K562 (cell line): ENCODE data around the gene LHB. TPM values are rescaled to one million over a fixed set of nuclear protein-coding genes. Genes with fewer than 3 reads are reported as not detected.

ENCODE experiments used
- ATAC-seq: fragments of 200-7000 bp; cut with Tn5 transposase; 3 replicates; pipeline ENCODE4 v1.9.1; 2020; ENCODE audit warnings: moderate library complexity
- BruUV-seq: library from RNA; stranded (reverse); fragments of 400-500 nt; replicated peaks from 2 replicates; lab custom pipeline; 2021; lab: Mats Ljungman, UMichigan
- CTCF ChIA-PET: fragments of 300-600 bp; formaldehyde crosslinking; extraction: SDS; loops from one replicate; lab custom pipeline; 2021; ENCODE audit warnings: low intra/inter-chr PET ratio; lab: Yijun Ruan, JAX
- POLR2A ChIA-PET: fragments of 300-600, 350-650 bp; sonication (Branson Sonifier 250); formaldehyde crosslinking; extraction: SDS; loops from one replicate; lab custom pipeline; 2021; ENCODE audit warnings: antibody characterized with exemption, inconsistent platforms; lab: Yijun Ruan, JAX
- DNase-seq, 4 experiments: peaks; one replicate each; pipeline versions ENCODE4 v3.0.0 to v3.0.0-alpha.2; 2011 to 2018; ENCODE audit warnings: low spot score in 3 of 4, mixed read lengths in 3 of 4; ENCODE audit errors: extremely low read depth in 1 of 4
- FAIRE-seq: peaks from 2 replicates; lab custom pipeline; 2011; peaks lifted over from hg19 to GRCh38; lab: Jason Lieb, UNC
- H2AFZ ChIP-seq: 2 replicates; pipeline ENCODE4 v1.6.0; 2011; ENCODE audit warnings: low read depth, low read length, control low read depth, inconsistent platforms
- H3K27ac ChIP-seq: fragments of 200-600 bp; 3 replicates; pipeline ENCODE4 v1.8.0; 2011; ENCODE audit warnings: low read depth, mild to moderate bottlenecking, control low read depth, inconsistent platforms, low read length, moderate library complexity, mixed read lengths; ENCODE audit errors: extremely low read depth
- H3K27me3 ChIP-seq, 2 experiments: fragments of 300-600 bp in 1 of 2; 2 replicates in 1 of 2; 3 replicates in 1 of 2; pipeline versions ENCODE4 v1.6.0 to v1.8.0; 2011; ENCODE audit warnings: inconsistent platforms in 2 of 2, low read length in 2 of 2, mild to moderate bottlenecking in 1 of 2, mixed read lengths in 1 of 2, moderate library complexity in 1 of 2; ENCODE audit not compliant: control insufficient read depth in 2 of 2, insufficient read depth in 2 of 2
- H3K36me3 ChIP-seq: fragments of 300-600 bp; 3 replicates; pipeline ENCODE4 v1.8.0; 2011; ENCODE audit warnings: mild to moderate bottlenecking, low read length, inconsistent platforms; ENCODE audit not compliant: control insufficient read depth, insufficient read depth
- H3K4me1 ChIP-seq, 2 experiments: fragments of 200-600 bp in 1 of 2; replicated peaks in 1 of 2; 2 replicates in 1 of 2; 3 replicates in 1 of 2; pipeline versions ENCODE4 v1.5.1 to v1.8.0; 2011; ENCODE audit warnings: inconsistent platforms in 2 of 2, low read length in 2 of 2, mild to moderate bottlenecking in 1 of 2, mixed read lengths in 1 of 2, moderate library complexity in 1 of 2; ENCODE audit not compliant: control insufficient read depth in 2 of 2, insufficient read depth in 2 of 2
- H3K4me2 ChIP-seq: 2 replicates; pipeline ENCODE4 v1.6.1; 2011; ENCODE audit warnings: low read length, control low read depth, inconsistent platforms, mixed read lengths; ENCODE audit not compliant: insufficient read depth
- H3K4me3 ChIP-seq: fragments of 200-600 bp; sonication (generic), shearing (Covaris generic); 2 replicates; pipeline ENCODE4 v1.5.1; 2016; ENCODE audit warnings: control low read depth, inconsistent platforms
- H3K79me2 ChIP-seq: fragments of 200-600 bp; 3 replicates; pipeline ENCODE4 v1.8.0; 2011; ENCODE audit warnings: low read length, inconsistent platforms; ENCODE audit not compliant: control insufficient read depth, insufficient read depth
- H3K9ac ChIP-seq, 2 experiments: 2 replicates each; pipeline versions ENCODE4 v1.6.0 to v1.6.1; 2011; ENCODE audit warnings: low read depth in 2 of 2, low read length in 2 of 2, control low read depth in 1 of 2, inconsistent platforms in 1 of 2, mild to moderate bottlenecking in 1 of 2, mixed read lengths in 1 of 2; ENCODE audit not compliant: insufficient read depth in 1 of 2
- H3K9me1 ChIP-seq: one replicate; pipeline ENCODE4 v1.6.0; 2011; ENCODE audit warnings: inconsistent platforms, mild to moderate bottlenecking, low read length, moderate library complexity; ENCODE audit not compliant: control insufficient read depth, insufficient read depth
- H3K9me3 ChIP-seq: replicated peaks from 2 replicates; pipeline ENCODE4 v1.5.1; 2011; ENCODE audit warnings: low read depth, low read length, inconsistent platforms; ENCODE audit not compliant: control insufficient read depth, insufficient read depth
- H4K20me1 ChIP-seq: replicated peaks from 2 replicates; pipeline ENCODE4 v1.6.1; 2011; ENCODE audit warnings: low read length, inconsistent platforms, mixed read lengths; ENCODE audit not compliant: control insufficient read depth, insufficient read depth
- BRCA1 ChIP-seq, 2 experiments: fragments of 450-650 bp in 1 of 2; sonication (generic) in 1 of 2; formaldehyde crosslinking in 1 of 2; IDR thresholded peaks; 2 replicates each; pipeline versions ENCODE4 v1.5.0 to v1.6.1; 2017 to 2020; ENCODE audit warnings: mild to moderate bottlenecking in 1 of 2, missing genetic modification reagents in 1 of 2
- CHD2 ChIP-seq: IDR thresholded peaks from 2 replicates; pipeline ENCODE4 v1.6.1; 2011; ENCODE audit warnings: low read depth, low read length
- FOS ChIP-seq: IDR thresholded peaks from 3 replicates; pipeline ENCODE4 v1.6.1; 2011; ENCODE audit not compliant: insufficient read length; ENCODE audit errors: extremely low read depth
- NFIC ChIP-seq: fragments of 450-650 bp; IDR thresholded peaks from 2 replicates; pipeline ENCODE4 v1.6.1; 2017; ENCODE audit warnings: mild to moderate bottlenecking, inconsistent platforms
- PRPF4 ChIP-seq: fragments of 200-400 bp; formaldehyde crosslinking; IDR thresholded peaks from one replicate; pipeline ENCODE4 v1.6.1; 2017; ENCODE audit warnings: low read length, low read depth, mild to moderate bottlenecking; ENCODE audit not compliant: insufficient read depth, poor library complexity, severe bottlenecking
- PYGO2 ChIP-seq: fragments of 450-650 bp; IDR thresholded peaks from 2 replicates; pipeline ENCODE4 v1.6.1; 2016; ENCODE audit warnings: mild to moderate bottlenecking, missing genetic modification characterization, moderate library complexity, missing compliant biosample characterization
- RAD21 ChIP-seq, 2 experiments: fragments of 250-450 bp in 1 of 2; fragments of 450-650 bp in 1 of 2; sonication (Bioruptor Pico) in 1 of 2; formaldehyde crosslinking in 1 of 2; IDR thresholded peaks in 1 of 2; conservative IDR thresholded peaks in 1 of 2; 2 replicates each; pipeline versions ENCODE4 v1.4.0 to v1.8.0; 2020 to 2022; ENCODE audit warnings: mild to moderate bottlenecking in 2 of 2, moderate library complexity in 1 of 2
- RBM14 ChIP-seq: fragments of 200-400 bp; formaldehyde crosslinking; IDR thresholded peaks from 2 replicates; pipeline ENCODE4 v1.6.1; 2018; ENCODE audit warnings: low read depth, mild to moderate bottlenecking, low read length, moderate library complexity, borderline replicate concordance; ENCODE audit not compliant: insufficient read depth
- RBM15 ChIP-seq: fragments of 200-400 bp; formaldehyde crosslinking; IDR thresholded peaks from 2 replicates; pipeline ENCODE4 v1.6.1; 2018; ENCODE audit warnings: mild to moderate bottlenecking, low read length, moderate library complexity; ENCODE audit not compliant: insufficient read depth
- RHOXF2B ChIP-seq: fragments of 250-450 bp; sonication (Bioruptor Pico); conservative IDR thresholded peaks from 2 replicates; pipeline ENCODE4 v1.5.1; 2021
- SMARCE1 ChIP-seq: fragments of 450-650 bp; IDR thresholded peaks from 2 replicates; pipeline ENCODE4 v1.7.1; 2016; ENCODE audit warnings: mild to moderate bottlenecking
- SRF ChIP-seq, 2 experiments: fragments of 250-450, 450-650 bp in 1 of 2; sonication (Bioruptor Pico) in 1 of 2; sonication (generic) in 1 of 2; formaldehyde crosslinking; IDR thresholded peaks; 2 replicates each; pipeline versions ENCODE4 v1.5.0 to v1.5.1; 2020 to 2022; ENCODE audit warnings: mild to moderate bottlenecking in 1 of 2, missing genetic modification reagents in 1 of 2
- SRSF7 ChIP-seq: fragments of 200-400 bp; formaldehyde crosslinking; optimal IDR thresholded peaks from 2 replicates; pipeline ENCODE3; 2017; ENCODE audit warnings: mild to moderate bottlenecking, low read depth, low read length
- TBP ChIP-seq: optimal IDR thresholded peaks from 2 replicates; pipeline ENCODE3; 2011; ENCODE audit warnings: low read depth, low read length, improper control_type of control experiment
- ZNF239 ChIP-seq: fragments of 250-450 bp; sonication (Bioruptor Pico); IDR thresholded peaks from 2 replicates; pipeline ENCODE4 v1.4.0; 2020; ENCODE audit warnings: mild to moderate bottlenecking
- ZNF24 ChIP-seq: fragments of 450-650 bp; IDR thresholded peaks from 2 replicates; pipeline ENCODE4 v1.6.1; 2016
- ZNF76 ChIP-seq: fragments of 250-450 bp; sonication (Bioruptor Pico); IDR thresholded peaks from 2 replicates; pipeline ENCODE4 v1.4.0; 2020; ENCODE audit warnings: mild to moderate bottlenecking, moderate library complexity, borderline replicate concordance
- WGBS: fragments of 100-300 bp; shearing (Covaris generic); methylation state at CpG from one replicate; pipeline ENCODE4 v1.1.6; 2016; ENCODE audit warnings: low coverage, mixed read lengths; ENCODE audit not compliant: insufficient coverage; ENCODE audit errors: missing lambda C conversion rate; 5-methylcytosine and 5-hydroxymethylcytosine counted together
- in situ Hi-C: fragments of 300-500 bp; cut with MboI; formaldehyde crosslinking; loops from 4 replicates; pipeline ENCODE4 v1.15.0; 2018; ENCODE audit warnings: inconsistent platforms, mixed read lengths
- intact Hi-C: fragments of 100-400 bp; cut with micrococcal nuclease; formaldehyde crosslinking; loops from 2 replicates; pipeline ENCODE4 v1.14.2; 2022
- polyA plus RNA-seq, 8 experiments: library from polyadenylated mRNA; depleted of rRNA in 4 of 8; stranded (reverse) in 5 of 8; unstranded in 3 of 8; fragments of >200 nt; fragmentation: Nextera tagmentation in 2 of 8; fragmentation: Illumina TruSeq in 1 of 8; extraction: Ambion mirVana in 2 of 8; extraction: Trizol in 1 of 8; gene quantifications; 2 replicates each; pipeline versions ENCODE4 v1.2.1 to v1.2.3, GENCODE V29; 2011 to 2014; ENCODE audit warnings: inconsistent platforms in 1 of 8, missing spikeins in 1 of 8
- total RNA-seq, 7 experiments: library from RNA; depleted of rRNA in 6 of 7; stranded (reverse); fragments of >200 nt in 6 of 7; fragmentation: Illumina TruSeq in 2 of 7; extraction: Trizol in 2 of 7; gene quantifications; 2 replicates each; pipeline versions ENCODE4 v1.2.1 to v1.2.3, GENCODE V29; 2011 to 2021; ENCODE audit warnings: low replicate concordance in 1 of 7
- TF ChIP-seq, protein P1 (sequence below): fragments of 250-450 bp; sonication (Bioruptor Pico); IDR thresholded peaks from 2 replicates; pipeline ENCODE4 v1.4.0; 2020; ENCODE audit warnings: borderline replicate concordance

Gene LHB
- total and polyA plus RNA-seq, 9 of the 15 experiments (the other 6 are each of a cell fraction or from before 2014, with no cell fraction given) = 0.54 TPM; not detected in 8

DNA sequence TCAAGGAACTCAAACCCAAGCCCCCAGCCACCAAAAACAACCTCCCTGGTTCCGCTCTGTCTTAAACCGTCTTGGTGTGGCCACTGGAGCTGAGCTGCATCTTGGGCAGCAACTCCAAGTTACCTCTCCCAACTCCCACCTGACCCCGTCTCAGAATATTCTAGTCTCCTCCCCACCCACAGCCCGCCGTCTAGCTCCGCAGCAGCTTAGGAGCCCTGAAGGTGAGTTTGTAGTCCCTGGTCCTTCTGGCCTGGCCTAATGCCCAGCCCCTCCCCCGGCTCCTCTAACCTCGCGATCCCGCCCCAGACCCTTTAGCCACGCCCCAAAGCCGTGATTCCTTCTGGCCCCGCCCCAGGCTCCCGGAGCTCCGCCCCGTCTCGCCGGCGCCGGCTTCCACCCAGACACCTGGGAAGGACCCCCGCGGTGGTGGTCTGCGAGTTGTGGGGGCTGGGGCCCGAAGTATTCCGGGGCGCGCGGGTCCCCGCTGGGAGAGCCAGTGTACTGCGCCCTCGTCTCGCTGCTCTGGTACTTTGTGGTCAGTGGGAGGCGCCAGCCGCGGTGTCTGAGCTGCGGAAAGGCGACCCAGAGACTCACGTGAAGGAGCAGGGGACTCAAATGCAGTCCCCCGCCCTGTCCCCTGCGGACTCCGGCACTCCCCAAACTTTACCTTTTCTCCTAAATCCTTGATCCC, 2.5 kb upstream of the LHB start:
- in situ Hi-C loops (no loop called here), intact Hi-C loops (no loop called here)
- FAIRE-seq (peak; percentile 75), ATAC-seq (peak; percentile 87), DNase-seq (peak; percentile 91 to 93 (median 91))
- no peaks in the 10 kb centered on the region for H3K79me2 ChIP-seq
- H4K20me1 ChIP-seq = peaks cover 12% of the 10 kb centered on the region; the same call in 1 of the 2 replicates
- H3K4me1 ChIP-seq = peaks cover 21 to 59% of the 10 kb centered on the region in 2 experiments; a peak in 4 of 5 replicates
- peak overlapping the region; percentile 76 for H3K4me2 ChIP-seq
- H2AFZ ChIP-seq = peak overlapping the region; percentile 62; the same call in 1 of the 2 replicates
- no TSS peak for BruUV-seq
- peaks cover 23% of the 10 kb centered on the region; the same call in 2 of the 3 replicates for H3K36me3 ChIP-seq
- ChIA-PET POLR2A (interaction anchor here (0.6 to 1.6 kb wide), 9 partner anchors 9 to 655 kb away, joined by 3 to 5 read pairs (median 3); partner anchors contain the start of gene CGB2), CTCF (interaction anchor here (0.6 kb wide), 1 partner anchor 54 kb away, joined by 5 read pairs; no protein-coding TSS in a partner anchor)
- H3K9me1 ChIP-seq = peaks cover 7% of the 10 kb centered on the region
- no peaks in the 10 kb centered on the region for H3K9me3 ChIP-seq
- 4% methylated on average over 30 of the region's 41 CpGs for WGBS
- H3K27ac ChIP-seq = no peak overlapping the region
- H3K9ac ChIP-seq = peak overlapping the region in 1 of 2 experiments; percentile 88; a peak in 2 of 4 replicates
- peak overlapping the region; percentile 41 for H3K4me3 ChIP-seq
- no peaks in the 10 kb centered on the region for H3K27me3 ChIP-seq
- peak; percentile 81 for TF ChIP-seq NFIC
- no peak for TF ChIP-seq SMARCE1
- TF ChIP-seq RBM14 = no peak
- TF ChIP-seq PRPF4 = no peak
- no peak for TF ChIP-seq ZNF76 (CRISPR knock-in tag)
- TF ChIP-seq SRF (CRISPR knock-in tag; IDR thresholded peaks at IDR 0.05) = 0 out of 4 replicates have a peak, but pooled peaks of 1 of the 2 experiments have one; percentile 12
- peak; percentile 54 for TF ChIP-seq CHD2
- no peak for TF ChIP-seq TBP
- TF ChIP-seq SRSF7 = no peak
- TF ChIP-seq ZNF24 = no peak
- TF ChIP-seq, protein P1, sequence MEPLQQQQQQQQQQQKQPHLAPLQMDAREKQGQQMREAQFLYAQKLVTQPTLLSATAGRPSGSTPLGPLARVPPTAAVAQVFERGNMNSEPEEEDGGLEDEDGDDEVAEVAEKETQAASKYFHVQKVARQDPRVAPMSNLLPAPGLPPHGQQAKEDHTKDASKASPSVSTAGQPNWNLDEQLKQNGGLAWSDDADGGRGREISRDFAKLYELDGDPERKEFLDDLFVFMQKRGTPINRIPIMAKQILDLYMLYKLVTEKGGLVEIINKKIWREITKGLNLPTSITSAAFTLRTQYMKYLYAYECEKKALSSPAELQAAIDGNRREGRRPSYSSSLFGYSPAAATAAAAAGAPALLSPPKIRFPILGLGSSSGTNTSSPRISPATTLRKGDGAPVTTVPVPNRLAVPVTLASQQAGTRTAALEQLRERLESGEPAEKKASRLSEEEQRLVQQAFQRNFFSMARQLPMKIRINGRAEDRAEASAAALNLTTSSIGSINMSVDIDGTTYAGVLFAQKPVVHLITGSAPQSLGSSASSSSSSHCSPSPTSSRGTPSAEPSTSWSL = no peak
- TF ChIP-seq PYGO2 (tag) = no peak
- peak in 1 of 2 experiments; percentile 21; a peak in 1 of 4 replicates for TF ChIP-seq RAD21 (CRISPR knock-in tag; conservative IDR thresholded peaks at IDR 0.05 in 1 of 2, IDR thresholded peaks at IDR 0.05 in 1 of 2)
- TF ChIP-seq FOS = no peak
- no peak for TF ChIP-seq ZNF239 (CRISPR knock-in tag)
- no peak for TF ChIP-seq BRCA1 (IDR thresholded peaks at IDR 0.05)
- TF ChIP-seq BRCA1 (CRISPR knock-in tag; IDR thresholded peaks at IDR 0.05) = no peak
- TF ChIP-seq RHOXF2B = no peak
- TF ChIP-seq RBM15 = no peak
